ENCODE data around the gene ANKS3.

DNA sequence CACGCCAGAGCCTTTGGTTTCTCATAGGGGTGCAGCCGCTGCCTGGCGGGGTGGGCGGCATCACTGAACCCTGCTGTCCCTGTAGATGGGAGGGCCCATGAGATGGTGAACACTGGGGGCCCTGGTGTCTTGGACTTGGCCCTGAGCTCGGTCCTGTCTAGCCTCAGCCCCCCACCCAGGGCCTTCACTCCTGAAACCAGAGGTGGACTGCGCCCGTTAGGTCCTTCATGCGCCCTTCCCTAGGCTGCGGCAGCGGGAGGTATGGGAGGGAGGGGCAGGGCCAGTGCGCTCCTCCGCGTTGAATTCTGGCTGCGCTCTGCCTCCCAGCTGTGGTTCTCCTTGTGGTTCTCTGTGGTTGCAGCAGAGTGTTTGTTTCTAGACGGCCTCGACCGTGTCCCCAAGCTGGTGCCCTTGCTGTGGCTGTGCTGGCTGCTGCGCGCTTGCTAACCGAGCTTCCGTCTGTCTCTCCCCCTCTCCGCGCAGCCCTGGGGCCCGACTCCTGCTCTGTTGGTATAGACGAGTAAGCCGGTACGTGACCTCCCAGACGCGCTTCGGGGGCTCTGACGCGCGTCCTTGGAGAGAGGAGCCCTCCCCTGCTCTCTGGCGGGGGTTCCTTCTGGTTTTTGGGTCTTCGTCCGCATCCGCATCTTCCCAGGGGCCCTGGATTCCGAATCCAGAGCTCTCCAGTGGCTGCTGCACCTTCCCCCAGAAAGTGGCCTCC lies 48.1 kb downstream of the ANKS3 start:
- TF ChIP-seq, protein P1, sequence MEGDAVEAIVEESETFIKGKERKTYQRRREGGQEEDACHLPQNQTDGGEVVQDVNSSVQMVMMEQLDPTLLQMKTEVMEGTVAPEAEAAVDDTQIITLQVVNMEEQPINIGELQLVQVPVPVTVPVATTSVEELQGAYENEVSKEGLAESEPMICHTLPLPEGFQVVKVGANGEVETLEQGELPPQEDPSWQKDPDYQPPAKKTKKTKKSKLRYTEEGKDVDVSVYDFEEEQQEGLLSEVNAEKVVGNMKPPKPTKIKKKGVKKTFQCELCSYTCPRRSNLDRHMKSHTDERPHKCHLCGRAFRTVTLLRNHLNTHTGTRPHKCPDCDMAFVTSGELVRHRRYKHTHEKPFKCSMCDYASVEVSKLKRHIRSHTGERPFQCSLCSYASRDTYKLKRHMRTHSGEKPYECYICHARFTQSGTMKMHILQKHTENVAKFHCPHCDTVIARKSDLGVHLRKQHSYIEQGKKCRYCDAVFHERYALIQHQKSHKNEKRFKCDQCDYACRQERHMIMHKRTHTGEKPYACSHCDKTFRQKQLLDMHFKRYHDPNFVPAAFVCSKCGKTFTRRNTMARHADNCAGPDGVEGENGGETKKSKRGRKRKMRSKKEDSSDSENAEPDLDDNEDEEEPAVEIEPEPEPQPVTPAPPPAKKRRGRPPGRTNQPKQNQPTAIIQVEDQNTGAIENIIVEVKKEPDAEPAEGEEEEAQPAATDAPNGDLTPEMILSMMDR (IDR thresholded peaks at IDR 0.05), result no peak
- TF ChIP-seq EZH2 (IDR thresholded peaks at IDR 0.05; ENCODE audit: borderline replicate concordance, insufficient read depth, low read depth, low read length, poor library complexity, severe bottlenecking), result no peak
